ENCODE results near the gene FAM118B.
A peak's percentile ranks its signal among the peaks of the same experiment; 100 is the strongest.
"Not testable (repeated sequence)": the region's sequence is repeated elsewhere in the genome, so short reads cannot be mapped to it uniquely, and the experiment has no call there.

Gene FAM118B

GRCh38 chr11:126246636-126247035, 35.1 kb downstream of the FAM118B start:
- TF ChIP-seq ZFX (IDR thresholded peaks at IDR 0.05; ENCODE audit: borderline replicate concordance): no peak
- no peak for TF ChIP-seq CTCF (IDR thresholded peaks at IDR 0.05)
- H3K27ac ChIP-seq: no peak overlapping the region

- TF ChIP-seq ZFX (IDR thresholded peaks at IDR 0.05; ENCODE audit: borderline replicate concordance): no peak
- TF ChIP-seq CTCF (IDR thresholded peaks at IDR 0.05): no peak
Measured at GRCh38 chr11:126253265-126253664, 41.7 kb downstream of the FAM118B start.

GRCh38 chr11:126254819-126255218, 43.2 kb downstream of the FAM118B start:
- H3K27ac ChIP-seq: no peak overlapping the region
- TF ChIP-seq CTCF (IDR thresholded peaks at IDR 0.05): no peak
- no peak for TF ChIP-seq ZFX (IDR thresholded peaks at IDR 0.05; ENCODE audit: borderline replicate concordance)

More at GRCh38 chr11:126253265-126253664, 41.7 kb downstream of the FAM118B start:
- H3K27ac ChIP-seq: no peak overlapping the region

GRCh38 chr11:126255507-126255906, 43.9 kb downstream of the FAM118B start:
- H3K27ac ChIP-seq: not testable (repeated sequence)

GRCh38 chr11:126256216-126256615, 44.6 kb downstream of the FAM118B start:
- no peak for TF ChIP-seq CTCF (IDR thresholded peaks at IDR 0.05)

GRCh38 chr11:126257144-126257543, 45.6 kb downstream of the FAM118B start:
- H3K27ac ChIP-seq: no peak overlapping the region
- no peak for TF ChIP-seq CTCF (IDR thresholded peaks at IDR 0.05)
- TF ChIP-seq ZFX (IDR thresholded peaks at IDR 0.05; ENCODE audit: borderline replicate concordance): no peak

More at GRCh38 chr11:126256216-126256615, 44.6 kb downstream of the FAM118B start:
- no peak overlapping the region for H3K27ac ChIP-seq

GRCh38 chr11:126257764-126258163, 46.2 kb downstream of the FAM118B start:
- TF ChIP-seq CTCF (IDR thresholded peaks at IDR 0.05) (no peak), ZFX (IDR thresholded peaks at IDR 0.05; ENCODE audit: borderline replicate concordance) (no peak)
- H3K27ac ChIP-seq: no peak overlapping the region

- H3K27ac ChIP-seq: peak overlapping the region; percentile 28; the same call in 1 of the 2 replicates
- TF ChIP-seq ZFX (IDR thresholded peaks at IDR 0.05; ENCODE audit: borderline replicate concordance): no peak
- no peak for TF ChIP-seq CTCF (IDR thresholded peaks at IDR 0.05)
Measured at GRCh38 chr11:126262216-126262615, 50.6 kb downstream of the FAM118B start.

Data from 22Rv1 (cell line).